HG03045 (cell line): Measurements from ENCODE around the gene POU6F2.
"Not testable (repeated sequence)": the region's sequence is repeated elsewhere in the genome, so short reads cannot be mapped to it uniquely, and the experiment has no call there.

ENCODE experiments used
- ATAC-seq: cut with Tn5 transposase; IDR thresholded peaks from one replicate; pipeline ENCODE4 v1.9.1; 2021; ENCODE audit warnings: mild to moderate bottlenecking, moderate library complexity; ENCODE audit not compliant: unreplicated experiment

POU6F2 gene

DNA sequence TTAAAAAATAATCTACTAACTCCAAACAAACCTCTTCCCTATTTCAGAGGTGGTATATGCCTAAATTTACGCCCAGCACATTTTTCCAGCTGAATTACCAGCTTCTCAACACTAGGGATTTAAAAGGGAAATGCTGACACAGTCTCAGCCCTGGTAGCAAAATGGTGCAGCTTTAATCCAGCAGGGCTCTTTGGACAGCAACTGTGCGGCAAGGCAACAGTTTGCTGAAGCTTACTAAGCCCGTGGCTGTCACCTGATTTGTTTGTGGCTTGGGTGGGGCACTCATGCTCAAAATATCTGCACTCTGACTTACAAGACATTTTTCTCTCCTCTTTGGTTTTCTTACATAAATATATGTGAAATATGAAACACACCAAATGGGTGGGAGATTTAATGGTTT lies 206.7 kb downstream of the POU6F2 start:
- no peak for ATAC-seq

DNA sequence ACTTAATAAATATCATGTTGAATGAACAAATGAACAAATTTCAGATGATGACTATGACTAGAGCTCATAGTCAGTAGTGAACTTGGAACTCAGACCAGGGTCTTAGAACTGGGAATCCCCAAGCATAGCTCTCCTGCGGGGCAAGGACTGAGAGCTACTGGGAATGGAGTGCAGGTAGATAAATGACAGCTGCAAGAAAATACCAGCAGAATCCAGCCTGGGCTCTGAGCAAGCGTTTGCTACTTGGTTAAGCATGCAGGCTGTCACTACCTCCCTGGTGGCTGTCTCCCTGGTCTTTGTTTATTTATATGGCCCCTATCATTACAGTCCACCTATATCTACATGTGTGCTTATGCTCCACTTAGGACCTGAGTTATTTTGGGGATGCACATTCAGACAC lies 208.4 kb downstream of the POU6F2 start:
- no peak for ATAC-seq

DNA sequence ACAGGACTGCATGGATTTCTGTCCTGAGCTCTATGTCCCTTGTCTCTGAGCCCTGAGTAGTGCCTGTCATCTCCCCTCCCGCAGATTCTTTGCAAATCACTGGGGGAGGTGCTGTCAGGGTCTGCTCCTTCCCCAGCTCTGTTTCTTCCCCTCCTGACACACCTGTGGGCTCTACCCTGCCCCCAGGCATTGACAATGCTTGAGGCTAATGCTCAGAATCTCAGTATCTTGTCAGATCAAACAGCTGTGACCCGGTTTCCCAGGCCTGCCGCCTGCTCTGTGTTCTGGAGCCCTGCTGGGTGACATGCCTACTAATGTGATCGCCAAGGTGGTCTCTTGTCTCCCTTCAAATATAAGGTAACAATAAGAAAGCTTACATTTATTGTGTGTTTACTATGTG lies 209.0 kb downstream of the POU6F2 start:
- no peak for ATAC-seq

DNA sequence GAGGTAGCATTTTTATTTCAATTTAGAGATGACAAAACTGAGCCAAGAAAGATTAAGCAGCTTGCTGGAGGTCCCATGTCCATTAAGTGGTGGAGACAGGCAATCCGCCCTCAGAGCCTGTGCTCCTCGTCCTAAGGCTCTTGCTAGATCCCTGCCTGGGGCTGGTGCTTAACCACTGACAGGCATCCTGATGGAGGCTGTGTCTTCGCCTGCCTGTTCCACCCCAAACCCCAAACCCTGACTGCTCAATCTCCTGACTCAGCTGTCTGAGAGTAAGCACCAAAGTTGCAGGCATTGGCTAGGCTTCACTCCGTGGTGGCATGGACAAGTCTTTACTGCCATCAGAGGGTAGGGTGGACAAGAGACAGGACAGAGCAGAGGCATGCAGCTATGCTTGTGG lies 209.4 kb downstream of the POU6F2 start:
- ATAC-seq = no peak

DNA sequence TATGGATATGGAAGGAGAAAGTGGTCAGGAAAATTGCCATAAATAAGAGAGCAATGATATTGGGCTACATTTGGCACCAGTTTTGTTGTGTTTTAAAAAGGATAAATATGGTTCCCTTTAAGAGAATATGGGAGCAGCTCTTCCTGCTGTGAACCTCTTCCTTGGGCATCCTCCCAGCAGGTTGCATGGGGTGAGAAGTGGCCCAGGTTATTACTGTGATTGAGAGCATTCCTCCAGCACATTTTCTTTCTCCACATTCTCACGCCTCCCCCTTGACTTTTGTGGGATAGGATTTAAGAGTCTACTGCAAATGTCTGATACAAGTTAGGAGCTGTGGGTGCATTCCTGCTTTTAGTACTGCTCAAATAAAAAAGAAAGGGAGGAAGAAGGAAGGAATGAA lies 214.8 kb downstream of the POU6F2 start:
- ATAC-seq = no peak

DNA sequence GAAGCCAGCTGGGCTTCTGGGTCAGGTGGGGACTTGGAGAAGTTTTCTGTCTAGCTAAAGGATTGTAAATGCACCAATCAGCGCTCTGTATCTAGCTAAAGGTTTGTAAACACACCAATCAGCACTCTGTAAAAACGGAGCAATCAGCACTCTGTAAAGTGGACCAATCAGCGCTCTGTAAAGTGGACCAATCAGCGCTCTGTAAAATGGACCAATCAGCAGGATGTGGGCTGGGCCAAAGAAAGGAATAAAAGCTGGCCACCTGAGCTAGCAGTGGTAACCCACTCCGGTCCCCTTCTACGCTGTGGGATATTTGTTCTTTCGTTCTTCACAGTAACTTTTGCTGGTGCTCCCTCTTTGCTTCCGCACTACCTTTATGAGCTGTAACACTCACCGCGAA lies 216.7 kb downstream of the POU6F2 start:
- ATAC-seq = not testable (repeated sequence)

DNA sequence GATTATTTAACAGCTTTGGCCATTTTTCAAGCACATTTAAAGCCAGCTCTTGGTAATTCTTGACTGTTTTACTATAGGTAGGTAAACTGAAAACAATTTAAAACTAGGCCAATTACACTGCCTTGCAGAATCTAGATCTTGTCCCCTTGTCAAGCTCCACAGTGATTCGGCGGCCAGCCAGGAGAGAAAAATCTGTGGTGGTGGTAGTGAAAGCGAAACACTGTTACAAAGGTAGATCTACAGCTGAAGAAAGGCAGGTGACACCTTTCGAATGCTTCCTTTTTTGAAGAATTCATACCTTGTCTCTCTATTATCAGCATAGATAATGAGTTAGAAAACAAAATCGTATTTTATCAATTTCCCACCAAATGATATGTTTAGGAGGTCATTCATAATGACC lies 218.3 kb downstream of the POU6F2 start:
- no peak for ATAC-seq

DNA sequence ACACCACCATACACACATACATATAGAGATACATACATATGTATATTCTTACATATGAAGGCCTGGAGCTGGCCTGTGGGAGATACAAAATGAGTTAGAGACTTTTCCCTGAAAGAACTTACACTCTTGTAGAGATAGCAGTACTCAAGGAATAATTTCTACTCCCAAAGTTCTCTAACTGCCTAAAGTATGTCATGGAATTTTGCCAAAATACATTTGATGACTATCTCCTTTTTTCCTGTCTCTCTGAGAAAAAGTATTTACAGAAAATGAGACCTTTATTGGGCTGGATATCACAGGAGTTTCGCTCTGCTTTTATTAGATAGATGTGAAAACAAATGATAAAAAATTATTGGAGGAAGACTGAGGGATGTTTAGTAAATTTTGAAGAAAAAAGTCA lies 220.1 kb downstream of the POU6F2 start:
- ATAC-seq = no peak

DNA sequence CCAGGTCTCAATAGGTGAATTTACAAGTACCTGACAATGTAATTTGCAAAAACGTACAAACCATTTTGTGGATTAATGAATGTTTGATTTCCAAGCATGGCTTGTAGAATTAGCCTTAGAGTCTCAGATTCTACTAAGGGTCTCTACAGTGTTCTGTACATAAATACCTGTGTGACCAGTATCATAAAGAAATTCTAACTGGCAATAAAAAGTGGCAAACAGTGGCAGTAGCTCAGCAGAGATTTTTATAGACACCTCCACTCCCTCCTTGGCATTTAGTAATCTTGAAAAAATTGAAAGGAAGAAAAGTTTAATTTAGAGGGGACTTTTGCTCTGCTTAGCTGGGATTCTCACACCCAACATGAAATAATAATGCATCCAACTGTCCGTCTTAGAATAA lies 220.8 kb downstream of the POU6F2 start:
- no peak for ATAC-seq

DNA sequence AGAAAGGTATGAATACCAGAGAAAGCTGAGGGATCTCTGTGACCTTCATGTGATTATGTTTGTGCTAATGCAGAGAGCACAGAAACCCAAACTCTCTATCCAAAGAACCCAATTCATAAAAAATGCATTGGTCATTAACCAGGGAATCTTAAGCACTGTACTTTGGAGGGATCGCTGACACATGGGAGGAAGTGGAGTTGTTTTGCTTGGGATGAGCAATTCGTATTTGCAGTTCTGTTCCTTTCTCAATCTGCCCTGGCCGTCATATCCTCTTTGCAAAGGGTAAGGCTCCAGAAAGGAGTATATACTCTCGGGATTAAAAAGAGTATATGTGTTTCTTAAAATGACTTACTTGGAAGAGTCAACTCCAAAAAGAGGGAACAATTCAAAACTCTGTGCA lies 221.3 kb downstream of the POU6F2 start:
- ATAC-seq = no peak

DNA sequence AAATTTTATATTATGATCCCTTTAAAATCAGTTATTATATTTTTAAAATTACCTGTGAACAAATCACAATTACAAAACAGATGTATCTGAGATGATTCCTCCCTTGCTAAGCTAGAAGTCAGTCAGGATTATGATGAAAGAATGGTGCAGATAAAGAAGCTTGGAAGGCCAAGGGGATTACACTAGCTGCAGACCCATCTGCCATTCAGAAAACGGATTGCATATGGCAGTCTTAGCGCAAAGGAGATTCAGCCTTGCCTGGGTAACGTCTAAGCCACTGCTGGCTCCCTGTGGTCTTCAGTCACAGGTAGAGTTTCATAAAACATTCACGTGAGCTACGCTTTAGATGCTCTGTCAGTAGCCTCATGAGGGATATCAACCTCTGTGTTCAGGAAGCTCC lies 222.2 kb downstream of the POU6F2 start:
- no peak for ATAC-seq

DNA sequence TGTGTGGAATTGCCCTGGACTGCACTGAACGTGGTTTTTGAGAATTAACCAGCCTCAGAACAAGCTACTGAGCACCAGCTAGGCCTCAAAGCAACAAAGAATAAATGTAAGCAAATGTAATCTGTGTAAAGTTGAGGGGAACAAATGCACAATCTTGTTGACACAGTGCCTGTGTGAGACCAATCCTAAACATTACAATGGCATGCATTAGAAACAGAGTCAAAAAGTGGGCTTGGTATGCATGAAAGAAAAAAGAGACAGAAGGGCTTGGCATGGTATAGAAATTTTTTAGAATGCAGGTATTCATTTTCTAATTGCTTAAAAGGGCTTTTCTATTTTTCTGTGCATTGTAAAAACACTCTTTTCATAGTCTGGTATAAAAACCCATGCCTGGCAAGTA lies 224.3 kb downstream of the POU6F2 start:
- ATAC-seq = no peak

DNA sequence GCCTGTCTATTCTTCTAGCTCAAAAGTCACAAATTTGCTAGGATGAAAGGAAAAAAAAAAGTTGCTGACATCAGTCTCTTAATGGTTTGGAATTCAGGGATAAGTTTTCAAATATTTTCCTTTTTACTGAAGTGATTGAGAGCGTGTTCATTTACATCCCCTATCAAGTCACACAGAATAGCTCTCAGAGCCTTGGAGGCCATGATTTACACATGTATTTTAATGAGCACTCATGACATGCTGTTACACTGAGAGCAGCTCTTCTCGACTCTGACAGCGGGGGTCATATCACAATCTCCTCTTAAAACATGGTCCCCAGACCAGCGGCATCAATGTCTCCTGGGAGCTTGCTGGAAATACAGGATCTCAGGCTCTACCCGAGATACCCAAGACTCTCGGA lies 232.7 kb downstream of the POU6F2 start:
- no peak for ATAC-seq

DNA sequence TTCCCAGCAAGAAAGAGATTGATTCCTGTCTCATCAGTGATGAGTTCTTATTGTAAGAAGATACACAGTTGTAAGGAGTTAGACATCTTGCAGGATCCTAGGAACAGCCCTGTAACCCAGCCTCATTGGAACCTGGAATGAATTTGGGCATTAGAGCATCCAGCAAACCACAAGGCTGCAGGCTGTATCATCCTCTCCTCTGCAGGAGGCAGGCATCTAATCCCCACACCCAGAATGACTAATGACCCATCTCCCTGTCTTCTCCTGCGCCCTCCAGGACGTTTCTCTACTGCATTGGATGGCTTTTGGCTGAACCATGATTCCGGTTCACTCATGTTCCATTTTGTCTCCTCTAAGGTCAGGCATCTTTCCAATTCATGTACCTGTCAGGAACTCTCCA lies 233.9 kb downstream of the POU6F2 start:
- no peak for ATAC-seq

DNA sequence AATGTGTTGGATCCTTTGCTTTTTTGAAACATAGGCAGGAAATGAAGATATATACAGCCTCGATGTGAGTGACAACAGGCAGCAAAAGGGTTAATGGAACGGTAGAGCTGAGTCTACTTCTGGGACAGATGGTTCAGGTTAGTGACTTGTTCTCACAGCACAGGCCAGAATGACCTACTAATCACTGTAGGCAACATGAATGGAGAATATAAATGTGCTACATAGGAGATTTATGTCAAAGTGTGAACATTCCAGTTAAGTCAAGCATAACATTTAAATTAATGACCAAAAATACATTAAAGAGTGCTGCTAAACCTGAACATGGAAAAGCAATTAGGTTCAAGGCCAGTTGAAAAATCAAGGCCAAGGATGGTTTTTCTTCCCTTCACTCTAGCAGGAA lies 235.2 kb downstream of the POU6F2 start:
- no peak for ATAC-seq

DNA sequence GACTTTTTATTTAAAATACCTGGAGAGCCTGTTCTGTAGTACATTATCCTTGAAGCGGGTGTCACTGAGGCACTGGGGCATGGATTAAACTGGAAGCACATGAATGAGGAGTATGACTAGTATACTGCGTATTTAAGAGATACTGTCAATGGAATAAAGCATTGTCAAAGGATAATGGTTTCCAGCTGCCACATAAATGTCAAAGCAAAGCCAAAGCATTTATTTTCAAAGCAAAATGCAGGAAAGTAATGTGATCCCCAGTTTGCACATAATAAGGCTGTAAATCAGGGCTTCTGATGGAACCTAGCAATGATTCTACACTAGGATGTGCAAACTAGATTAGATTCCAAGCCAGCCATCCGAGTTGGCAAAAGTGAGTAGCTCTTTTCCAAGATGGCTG lies 240.1 kb downstream of the POU6F2 start:
- no peak for ATAC-seq

DNA sequence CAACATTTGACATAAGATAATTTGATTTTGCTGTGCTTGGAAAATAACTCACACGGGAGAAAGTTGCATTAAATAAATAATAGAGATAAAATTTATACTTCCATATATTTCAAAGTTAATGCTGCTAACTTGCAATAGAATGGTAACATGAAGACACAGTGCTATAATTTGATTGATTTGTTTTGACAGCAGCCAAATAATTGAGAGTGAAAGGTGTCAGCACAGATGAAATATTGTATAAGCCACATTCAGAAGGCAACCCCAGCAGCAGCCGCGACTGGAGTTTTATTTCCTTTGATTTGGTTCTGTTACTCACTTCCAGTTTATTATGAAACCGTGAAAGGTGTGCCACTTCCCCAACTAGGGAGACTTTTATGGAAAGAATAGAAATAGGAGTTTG lies 242.2 kb downstream of the POU6F2 start:
- ATAC-seq = no peak

DNA sequence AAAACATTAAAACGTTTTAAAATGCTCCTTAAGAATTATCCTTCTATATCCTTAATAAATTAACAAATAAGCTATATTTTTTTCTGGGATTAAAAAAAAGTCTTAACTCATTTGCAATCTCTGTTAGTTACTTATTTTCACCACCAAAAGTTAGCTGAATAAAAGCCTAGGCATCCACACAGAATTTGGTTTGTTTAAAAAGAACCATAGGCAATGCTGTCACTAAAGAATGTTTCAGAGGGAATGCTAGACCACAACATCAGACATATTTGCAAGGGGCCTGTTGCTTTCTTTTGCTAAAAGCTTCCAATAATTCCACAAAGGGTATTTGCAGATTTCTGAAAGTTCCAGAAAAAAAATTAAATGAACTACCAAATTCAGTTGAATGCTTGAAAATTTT lies 244.2 kb downstream of the POU6F2 start:
- no peak for ATAC-seq

DNA sequence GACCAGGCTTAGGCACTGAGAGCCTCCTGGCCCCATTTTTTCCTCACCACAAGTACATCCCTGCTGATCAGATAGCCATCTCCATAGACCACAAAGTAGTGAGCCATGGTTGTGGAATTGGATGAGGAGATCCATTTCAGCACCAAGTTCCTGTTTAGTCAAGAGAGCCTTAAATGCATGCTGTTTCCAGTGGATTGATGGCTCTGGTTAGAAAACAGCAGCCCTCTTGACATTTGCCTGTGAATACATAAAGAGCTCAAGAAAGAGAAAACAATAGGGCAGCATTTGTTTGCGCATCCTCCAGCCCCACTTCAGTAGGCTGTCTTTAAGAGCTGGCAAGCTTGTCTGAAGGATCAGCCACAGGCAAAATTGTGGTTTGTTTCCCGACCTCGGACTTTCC lies 251.2 kb downstream of the POU6F2 start:
- ATAC-seq = no peak

DNA sequence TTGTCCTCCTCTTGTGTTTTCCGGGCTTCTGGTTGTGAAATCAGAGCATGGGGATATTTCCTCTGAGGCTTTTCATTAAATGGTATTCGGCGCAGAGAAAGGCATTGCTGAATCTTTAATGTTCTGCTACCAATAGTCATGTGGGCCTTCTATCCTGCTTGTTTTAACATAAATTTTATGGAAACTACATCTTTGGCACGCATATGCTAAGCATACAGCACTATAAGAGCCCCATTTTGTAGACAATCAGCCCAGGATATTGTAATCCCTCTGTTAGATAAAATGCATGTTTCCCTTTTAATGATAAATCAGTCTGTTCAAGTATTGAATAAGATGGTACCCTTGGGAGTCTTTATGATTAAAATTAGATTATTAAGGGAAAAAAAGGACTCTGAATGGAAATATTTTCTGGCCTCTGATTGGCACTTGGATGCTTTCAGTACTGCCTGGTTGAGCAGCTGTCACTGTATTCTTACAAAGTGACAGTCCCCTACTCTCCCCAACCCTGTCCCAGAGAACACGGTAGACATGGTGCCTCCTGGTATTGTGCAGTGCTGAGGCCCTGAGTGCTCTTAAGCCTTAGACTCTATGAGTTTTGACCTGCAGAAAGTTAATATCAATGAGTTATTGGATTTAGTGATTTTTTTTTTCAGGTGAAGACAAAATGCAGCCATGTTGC lies 256.3 kb downstream of the POU6F2 start:
- no peak for ATAC-seq

DNA sequence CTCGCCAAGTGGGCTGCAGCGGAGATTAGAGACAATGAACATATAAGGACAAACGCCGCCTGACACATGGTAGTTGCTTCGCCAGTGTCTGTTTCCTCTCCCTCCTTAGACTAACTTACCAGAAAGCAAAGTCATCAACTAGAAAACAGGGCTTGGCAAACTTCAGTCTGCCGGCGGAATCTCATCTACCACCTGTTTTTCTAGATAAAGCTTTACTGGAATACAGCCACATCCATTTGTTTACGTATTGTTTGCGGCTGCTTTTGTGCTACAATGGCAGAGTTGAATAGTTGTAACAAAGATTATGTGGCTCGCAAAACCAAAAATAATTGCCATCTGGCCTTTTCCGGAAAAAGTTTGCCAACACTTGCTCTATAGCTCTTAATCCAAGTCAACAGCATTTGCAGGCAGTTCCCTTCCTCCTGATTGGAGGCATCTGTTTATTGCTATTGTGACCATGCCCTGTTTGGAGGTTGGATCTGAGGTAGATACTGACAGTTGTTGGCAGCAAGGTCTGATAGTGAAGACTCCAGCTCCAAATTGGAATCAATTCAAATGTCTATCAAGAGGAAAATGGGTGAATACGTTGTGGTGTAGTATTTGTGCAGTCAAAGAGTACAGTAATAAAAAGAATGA lies 260.6 kb downstream of the POU6F2 start:
- ATAC-seq = no peak

DNA sequence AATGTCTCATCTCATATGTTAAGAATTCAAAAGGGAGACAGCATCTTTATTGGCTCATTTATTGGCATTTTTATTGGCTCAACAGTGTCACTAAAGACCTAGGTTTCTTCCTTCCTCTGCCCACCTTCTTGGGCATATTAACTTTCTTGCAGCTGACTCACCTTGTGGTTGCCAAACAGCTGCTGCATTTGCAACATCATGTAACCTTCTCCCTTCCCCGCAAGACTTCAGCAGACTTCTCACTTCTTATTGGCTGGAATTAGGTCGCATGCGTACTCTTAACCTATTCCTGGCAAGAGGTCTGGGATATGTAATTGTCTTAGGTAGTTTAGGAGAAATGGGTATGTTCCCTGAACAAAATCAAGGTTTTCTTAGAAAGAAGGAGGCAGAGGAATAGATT lies 263.2 kb downstream of the POU6F2 start:
- ATAC-seq = no peak

DNA sequence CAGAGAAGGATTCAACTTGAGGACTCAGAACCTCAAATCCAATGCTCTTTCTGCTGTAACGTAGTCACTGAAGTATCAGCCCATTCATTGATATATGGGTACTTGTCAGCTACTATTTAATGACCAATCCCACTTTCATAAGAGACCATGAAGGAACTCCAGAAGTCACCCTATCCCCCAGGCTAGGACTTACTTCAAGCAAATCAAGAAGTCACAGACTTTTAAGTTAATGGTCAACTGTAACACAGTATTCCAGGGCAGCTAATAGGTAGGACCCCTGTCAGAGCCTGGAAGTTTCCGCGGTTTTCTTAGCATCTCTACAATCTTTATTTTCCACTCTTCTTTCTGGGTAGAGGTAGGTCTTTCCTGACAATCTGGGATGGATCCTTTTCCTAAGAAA lies 269.9 kb downstream of the POU6F2 start:
- no peak for ATAC-seq
